HepG2 (cell line): Measurements from ENCODE around the gene HOXC10. TPM values are rescaled to one million over a fixed set of nuclear protein-coding genes. Genes with fewer than 3 reads are reported as not detected.

Experiments used
- EHMT2 ChIP-seq: fragments of 200-600 bp; sonication (generic); IDR thresholded peaks from 2 replicates; pipeline ENCODE4 v1.7.0; 2017; ENCODE audit warnings: antibody characterized with exemption, low read depth, low read length, borderline replicate concordance
- ELF3 ChIP-seq: IDR thresholded peaks from 2 replicates; pipeline ENCODE4 v1.6.1; 2016; ENCODE audit warnings: missing genetic modification reagents, missing compliant biosample characterization
- HDAC6 ChIP-seq: fragments of 200-600 bp; sonication (generic); IDR thresholded peaks from 2 replicates; pipeline ENCODE4 v1.7.0; 2017; ENCODE audit warnings: mild to moderate bottlenecking, antibody characterized with exemption, low read length, low read depth
- HHEX ChIP-seq: IDR thresholded peaks from 2 replicates; pipeline ENCODE4 v1.6.1; 2016; ENCODE audit warnings: control low read depth
- HMGXB4 ChIP-seq, 2 experiments: sonication (generic) in 1 of 2; formaldehyde crosslinking in 1 of 2; IDR thresholded peaks; 2 replicates each; pipeline versions ENCODE4 v1.4.0 to v1.6.1; 2018 to 2020; ENCODE audit warnings: missing genetic modification reagents in 2 of 2, borderline replicate concordance in 1 of 2, low read depth in 1 of 2, mild to moderate bottlenecking in 1 of 2, missing biosample characterization in 1 of 2
- KDM6A ChIP-seq: IDR thresholded peaks from 2 replicates; pipeline ENCODE4 v1.6.1; 2016; ENCODE audit warnings: low read depth
- MXD1 ChIP-seq: sonication (generic); formaldehyde crosslinking; IDR thresholded peaks from 2 replicates; pipeline ENCODE4 v1.4.0; 2020; ENCODE audit warnings: mild to moderate bottlenecking, missing genetic modification reagents
- NCOA2 ChIP-seq: sonication (generic); formaldehyde crosslinking; IDR thresholded peaks from 2 replicates; pipeline ENCODE4 v1.8.0; 2022; ENCODE audit warnings: inconsistent platforms
- POLR2G ChIP-seq: fragments of 200-400 bp; formaldehyde crosslinking; IDR thresholded peaks from 2 replicates; pipeline ENCODE4 v1.6.1; 2018; ENCODE audit warnings: mild to moderate bottlenecking, low read depth, low read length, moderate library complexity
- PPARG ChIP-seq: conservative IDR thresholded peaks from 2 replicates; pipeline ENCODE4 v1.6.1; 2016; ENCODE audit warnings: missing biosample characterization, missing genetic modification reagents
- PREB ChIP-seq: sonication (generic); formaldehyde crosslinking; IDR thresholded peaks from 2 replicates; pipeline ENCODE4 v1.4.0; 2020; ENCODE audit warnings: missing genetic modification reagents
- ZC3H4 ChIP-seq: sonication (generic); formaldehyde crosslinking; IDR thresholded peaks from 2 replicates; pipeline ENCODE4 v1.4.0; 2020; ENCODE audit warnings: missing genetic modification reagents, borderline replicate concordance
- ZHX2 ChIP-seq, 2 experiments: sonication (generic) in 1 of 2; formaldehyde crosslinking in 1 of 2; IDR thresholded peaks; 2 replicates each; pipeline versions ENCODE4 v1.6.1 to v1.9.0; 2014 to 2022; ENCODE audit warnings: antibody characterized with exemption in 1 of 2, borderline replicate concordance in 1 of 2, inconsistent platforms in 1 of 2, low read depth in 1 of 2, missing genetic modification reagents in 1 of 2
- ZNF24 ChIP-seq: fragments of 450-650 bp; IDR thresholded peaks from 2 replicates; pipeline ENCODE4 v1.6.1; 2017; ENCODE audit warnings: antibody characterized with exemption, mild to moderate bottlenecking
- ZNF841 ChIP-seq: sonication (generic); formaldehyde crosslinking; IDR thresholded peaks from 2 replicates; pipeline ENCODE4 v1.8.1; 2023; ENCODE audit warnings: missing genetic modification reagents, borderline replicate concordance
- ZNF891 ChIP-seq: sonication (generic); formaldehyde crosslinking; IDR thresholded peaks from 2 replicates; pipeline ENCODE4 v1.5.0; 2020; ENCODE audit warnings: mild to moderate bottlenecking, missing genetic modification reagents
- polyA plus RNA-seq, 8 experiments: library from polyadenylated mRNA; depleted of rRNA in 3 of 8; stranded (reverse) in 7 of 8; unstranded in 1 of 8; fragments of >200 nt; fragmentation: Illumina TruSeq in 4 of 8; extraction: Trizol in 4 of 8; gene quantifications; 2 replicates each; pipeline versions ENCODE4 v1.2.1 to v1.2.3, GENCODE V29; 2011 to 2016; ENCODE audit warnings: low read depth in 4 of 8, missing spikeins in 1 of 8, mixed read lengths in 1 of 8; ENCODE audit not compliant: insufficient read depth in 1 of 8
- total RNA-seq, 5 experiments: library from RNA; depleted of rRNA; stranded (reverse); fragments of >200 nt; fragmentation: Illumina TruSeq; extraction: Trizol; gene quantifications; 2 replicates each; pipeline ENCODE4 v1.2.3, GENCODE V29; 2016; ENCODE audit warnings: low read depth in 1 of 5

Gene HOXC10
- total and polyA plus RNA-seq, 2 of the 13 experiments (the other 11 are each of a cell fraction or from before 2014, with no cell fraction given) = not detected

- TF ChIP-seq MXD1 (CRISPR knock-in tag) (no peak), HMGXB4 (CRISPR knock-in tag; IDR thresholded peaks at IDR 0.05; ENCODE audit: borderline replicate concordance in 1 of 2, low read depth in 1 of 2) (peak in 1 of 2 experiments; percentile 48; a peak in 1 of 4 replicates), PPARG (CRISPR knock-in tag) (no peak), ZNF841 (CRISPR knock-in tag) (no peak), ZC3H4 (CRISPR knock-in tag) (no peak), HHEX (CRISPR knock-in tag) (no peak), PREB (no peak), ZNF24 (no peak), HDAC6 (no peak), EHMT2 (no peak), POLR2G (peak; percentile 53; the same call in 1 of the 2 replicates), ELF3 (CRISPR knock-in tag) (0 out of 2 replicates have a peak, but pooled peaks have one; percentile 15), KDM6A (CRISPR knock-in tag) (no peak), ZNF891 (CRISPR knock-in tag) (0 out of 2 replicates have a peak, but pooled peaks have one; percentile 6), NCOA2 (CRISPR knock-in tag) (no peak), ZHX2 (IDR thresholded peaks at IDR 0.05; ENCODE audit: low read depth) (no peak), ZHX2 (CRISPR knock-in tag; IDR thresholded peaks at IDR 0.05; ENCODE audit: borderline replicate concordance) (no peak)
Observed at GRCh38 chr12:54017878-54018467, 33.0 kb downstream of the HOXC10 start (continued).
